Mucosa of rectum (tissue), 2 donors: ENCODE results near the gene PCP2.

Source experiments
- H3K27ac ChIP-seq, 2 donors: one replicate each; pipeline ENCODE4 v1.7.0; 2013; ENCODE audit warnings: inconsistent platforms in 2 of 2, low read depth in 2 of 2, low read length in 2 of 2
- H3K27me3 ChIP-seq, 2 donors: one replicate each; pipeline ENCODE4 v1.7.0; 2013; ENCODE audit warnings: low read length in 2 of 2; ENCODE audit not compliant: control insufficient read depth in 2 of 2, insufficient read depth in 2 of 2
- H3K36me3 ChIP-seq, 2 donors: one replicate each; pipeline ENCODE4 v1.7.0; 2013; ENCODE audit warnings: low read length in 2 of 2; ENCODE audit not compliant: control insufficient read depth in 2 of 2, insufficient read depth in 2 of 2
- H3K4me1 ChIP-seq, 2 donors: one replicate each; pipeline ENCODE4 v1.7.0; 2013; ENCODE audit warnings: low read length in 2 of 2, mild to moderate bottlenecking in 1 of 2; ENCODE audit not compliant: control insufficient read depth in 2 of 2, insufficient read depth in 2 of 2
- H3K4me3 ChIP-seq, 2 donors: one replicate each; pipeline ENCODE4 v1.7.0; 2013; ENCODE audit warnings: low read length in 2 of 2
- H3K9ac ChIP-seq, 2 donors: one replicate each; pipeline ENCODE4 v1.7.0; 2013; ENCODE audit warnings: low read length in 2 of 2, low read depth in 1 of 2, mild to moderate bottlenecking in 1 of 2
- H3K9me3 ChIP-seq, 2 donors: one replicate each; pipeline ENCODE4 v1.7.0; 2013; ENCODE audit warnings: low read length in 2 of 2; ENCODE audit not compliant: control insufficient read depth in 2 of 2
- donor health status: healthy.
- donor health status: Normal muscosa, but diverticular disease.

The PCP2 gene

DNA sequence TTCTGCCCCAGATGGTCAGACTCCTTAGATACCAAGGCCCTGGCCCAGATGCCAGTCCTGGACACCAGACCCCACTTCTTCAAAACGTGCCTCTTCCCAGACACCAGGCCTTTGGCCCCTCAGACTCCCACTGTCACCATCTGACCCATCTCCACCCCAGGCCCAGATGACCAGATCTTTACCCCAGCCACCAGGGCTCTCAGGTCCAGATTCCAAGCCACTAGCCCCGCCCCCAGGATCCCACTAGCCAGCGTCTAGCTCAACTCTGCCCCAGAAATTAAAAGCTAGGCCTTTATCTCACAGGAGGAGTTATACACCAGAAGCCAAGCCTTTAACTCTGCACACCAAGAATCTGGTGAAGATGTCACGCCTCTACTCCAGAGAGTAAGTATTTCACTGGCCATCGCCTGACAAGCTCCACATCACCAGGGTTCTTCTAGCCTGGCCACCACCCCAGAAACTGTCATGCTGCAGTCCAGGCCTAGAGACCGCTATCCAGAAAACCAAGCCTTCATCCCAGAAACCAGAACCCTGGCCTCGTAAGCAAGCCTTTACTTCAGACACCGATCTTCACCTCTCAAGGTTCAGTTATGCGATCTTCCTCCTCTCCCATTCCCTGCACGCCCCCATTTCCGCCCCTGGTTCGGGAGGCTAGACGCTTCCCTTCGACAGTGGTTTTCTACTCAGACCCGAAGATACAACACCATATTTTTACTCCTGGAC, 4.8 kb downstream of the PCP2 start:
- peak overlapping the region; percentile 53 to 76 for H3K27ac ChIP-seq
- H3K9ac ChIP-seq, result peak overlapping the region; percentile 78 to 98
- H3K9me3 ChIP-seq, result no peaks in the 10 kb centered on the region
- peaks cover 18 to 22% of the 10 kb centered on the region in 2 donors for H3K4me1 ChIP-seq
- peak overlapping the region; percentile 88 to 100 for H3K4me3 ChIP-seq
- H3K27me3 ChIP-seq, result no peaks in the 10 kb centered on the region
- peaks cover 10 to 33% of the 10 kb centered on the region in 2 donors for H3K36me3 ChIP-seq

DNA sequence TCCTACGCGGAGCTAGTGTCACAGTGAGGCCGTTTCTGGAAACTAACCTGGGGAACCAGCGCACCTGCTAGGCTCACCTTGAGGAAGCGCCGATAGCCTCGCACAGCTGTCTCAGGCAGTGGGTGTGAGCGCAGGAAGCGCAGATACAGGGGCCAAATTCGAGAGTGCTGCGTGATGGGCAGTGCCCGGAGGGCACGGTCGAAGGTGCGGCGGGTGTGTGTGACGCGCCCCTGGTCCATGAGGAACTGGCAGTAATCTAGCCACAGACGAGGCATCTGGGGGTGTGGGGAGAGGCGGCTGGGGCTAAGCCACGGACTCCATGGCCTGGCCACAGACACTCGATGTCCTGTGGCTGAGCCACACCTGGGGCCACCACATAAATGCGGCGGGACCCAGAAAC, 6.4 kb downstream of the PCP2 start:
- H3K27me3 ChIP-seq, result no peaks in the 10 kb centered on the region
- H3K9ac ChIP-seq, result no peak overlapping the region
- peaks cover 20 to 44% of the 10 kb centered on the region in 2 donors for H3K36me3 ChIP-seq
- no peak overlapping the region for H3K4me3 ChIP-seq
- H3K9me3 ChIP-seq, result no peaks in the 10 kb centered on the region
- no peak overlapping the region for H3K27ac ChIP-seq
- peaks cover 18 to 22% of the 10 kb centered on the region in 2 donors for H3K4me1 ChIP-seq

DNA sequence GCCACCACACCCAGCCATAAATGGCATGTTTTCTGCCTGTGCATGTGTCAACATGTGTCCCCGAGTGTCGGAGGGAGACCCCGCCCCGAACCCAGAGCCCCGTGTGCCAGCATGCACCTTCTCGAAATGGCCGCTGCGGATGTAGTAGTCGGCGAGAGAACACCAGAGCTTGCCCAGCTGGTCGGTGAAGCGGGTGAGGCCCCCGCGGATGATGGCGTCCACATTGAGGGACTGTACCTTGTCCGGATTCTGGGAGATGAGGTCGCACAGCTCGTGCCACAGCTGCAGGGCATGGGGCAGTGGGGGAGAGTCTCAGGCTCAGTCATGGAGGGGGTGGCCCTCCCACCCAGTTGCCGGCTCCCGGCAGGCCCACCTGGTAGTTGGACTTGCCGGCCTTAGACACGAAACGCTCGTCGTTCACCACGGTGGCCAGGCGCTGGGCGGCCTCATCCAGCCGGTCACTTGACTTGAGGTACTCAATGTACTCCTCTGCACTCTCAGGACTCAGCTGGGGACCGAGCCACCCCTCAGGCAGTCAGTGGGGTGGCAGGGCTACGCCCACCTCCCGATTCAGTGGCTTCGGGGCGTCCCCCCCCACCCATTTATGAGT, 7.7 kb downstream of the PCP2 start:
- Histone ChIP-seq H3K27me3 (no peaks in the 10 kb centered on the region), H3K36me3 (peaks cover 32 to 52% of the 10 kb centered on the region in 2 donors), H3K9ac (no peak overlapping the region), H3K4me3 (no peak overlapping the region), H3K27ac (no peak overlapping the region), H3K4me1 (peaks cover 18 to 22% of the 10 kb centered on the region in 2 donors), H3K9me3 (no peaks in the 10 kb centered on the region)

DNA sequence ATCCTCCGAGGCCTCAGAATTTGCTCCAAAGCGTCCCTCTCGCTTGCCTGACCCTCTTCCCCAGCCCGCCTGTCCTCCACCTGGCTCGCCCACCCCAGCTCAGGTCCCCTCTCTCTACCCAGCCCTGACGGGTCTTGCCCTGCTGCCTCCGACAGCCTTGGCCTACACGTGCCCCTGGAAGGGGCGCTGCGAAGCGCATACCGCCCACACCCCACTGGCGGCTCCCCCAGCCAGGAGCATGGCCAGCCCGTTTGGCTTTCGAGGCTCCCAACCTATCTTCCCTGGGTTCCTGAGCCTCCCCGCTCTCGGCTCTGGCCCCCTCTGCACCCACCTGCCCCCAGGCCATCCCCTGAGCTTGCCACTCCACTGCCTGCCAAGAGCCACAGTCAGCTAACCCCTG, 8.7 kb downstream of the PCP2 start:
- Histone ChIP-seq H3K27me3 (no peaks in the 10 kb centered on the region), H3K9ac (no peak overlapping the region), H3K4me3 (no peak overlapping the region), H3K9me3 (no peaks in the 10 kb centered on the region), H3K4me1 (peaks cover 13 to 16% of the 10 kb centered on the region in 2 donors), H3K36me3 (peaks cover 37 to 57% of the 10 kb centered on the region in 2 donors), H3K27ac (no peak overlapping the region)

DNA sequence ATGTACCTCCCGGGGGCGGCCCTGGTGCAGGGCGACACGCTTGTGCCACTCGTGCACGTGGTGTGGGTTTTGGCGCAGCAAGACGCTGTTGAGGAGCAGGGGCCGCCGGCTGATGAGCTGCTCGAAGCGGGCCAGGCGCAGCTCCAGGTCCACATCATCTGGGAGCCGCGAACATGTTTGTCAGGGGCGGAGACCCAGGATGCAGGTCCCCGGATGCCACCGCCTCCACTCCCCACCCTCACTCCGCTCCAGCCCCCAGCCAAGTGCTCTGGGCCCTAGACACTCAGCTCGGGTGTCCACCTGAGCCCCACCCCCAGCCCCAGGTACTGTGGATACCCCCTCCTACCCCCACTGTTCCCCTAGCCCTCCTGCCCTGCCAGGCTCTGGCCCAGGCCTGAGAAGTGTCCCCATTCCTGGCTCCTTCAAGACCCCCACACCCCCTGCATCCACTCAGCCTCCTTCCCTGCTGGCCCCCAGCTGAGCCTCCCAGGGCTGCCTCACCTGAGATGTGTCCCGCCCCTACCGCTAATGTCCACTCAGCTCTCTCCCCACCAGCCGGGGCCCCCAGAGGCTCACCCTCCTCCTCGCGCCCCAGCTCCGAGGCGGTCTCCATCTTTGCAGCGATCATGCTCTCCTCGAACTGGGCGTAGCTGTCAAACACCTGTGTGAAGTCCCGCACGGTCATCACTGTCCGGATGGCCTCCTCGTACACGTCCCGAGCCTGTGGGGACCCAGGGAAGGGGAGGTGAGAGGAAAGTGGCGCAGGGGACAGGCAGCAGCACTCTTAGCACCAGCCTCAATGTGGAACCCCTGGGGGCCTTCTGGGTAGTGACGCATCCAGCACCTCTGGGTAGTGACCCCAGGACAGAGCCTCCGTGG, 9.6 kb downstream of the PCP2 start:
- peaks cover 18 to 22% of the 10 kb centered on the region in 2 donors for H3K4me1 ChIP-seq
- peaks cover 37 to 57% of the 10 kb centered on the region in 2 donors for H3K36me3 ChIP-seq
- H3K27ac ChIP-seq, result no peak overlapping the region
- H3K9ac ChIP-seq, result no peak overlapping the region
- H3K4me3 ChIP-seq, result no peak overlapping the region
- no peaks in the 10 kb centered on the region for H3K27me3 ChIP-seq
- no peaks in the 10 kb centered on the region for H3K9me3 ChIP-seq

DNA sequence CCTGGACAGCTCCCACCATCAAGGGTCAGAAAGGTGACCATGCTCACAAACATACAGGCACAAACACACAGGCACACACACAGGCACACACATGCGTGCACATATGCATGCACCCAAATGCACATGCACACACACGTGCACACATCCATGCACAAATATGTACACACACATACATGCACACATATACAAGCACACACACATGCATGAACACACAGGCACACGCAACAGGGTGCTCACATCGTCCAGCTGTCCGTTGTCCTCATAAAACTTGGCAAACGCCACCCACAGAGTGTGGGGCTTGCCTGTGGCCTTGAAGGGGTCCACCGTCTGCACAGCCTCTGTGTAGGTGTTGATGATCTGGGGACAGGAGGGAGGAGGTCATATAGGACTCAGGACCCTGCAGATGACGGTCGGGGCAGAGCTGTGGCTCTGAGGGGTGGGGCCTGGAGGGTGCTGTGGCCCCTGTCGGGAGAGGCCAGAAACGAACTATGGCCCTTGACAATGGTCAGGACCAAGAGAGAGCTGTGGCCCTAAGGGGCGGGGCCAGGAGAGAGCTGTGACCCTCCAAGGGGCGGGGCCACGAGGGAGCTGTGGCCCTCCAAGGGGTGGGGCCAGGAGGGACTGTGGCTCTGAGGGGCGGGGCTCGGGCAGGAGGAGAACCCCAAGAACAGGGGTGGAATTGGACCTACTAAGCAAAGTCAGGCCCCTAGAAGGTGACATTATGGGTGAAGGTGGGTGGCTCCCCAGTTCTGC, 10.4 kb downstream of the PCP2 start:
- peaks cover 19% of the 10 kb centered on the region in 2 donors for H3K4me1 ChIP-seq

DNA sequence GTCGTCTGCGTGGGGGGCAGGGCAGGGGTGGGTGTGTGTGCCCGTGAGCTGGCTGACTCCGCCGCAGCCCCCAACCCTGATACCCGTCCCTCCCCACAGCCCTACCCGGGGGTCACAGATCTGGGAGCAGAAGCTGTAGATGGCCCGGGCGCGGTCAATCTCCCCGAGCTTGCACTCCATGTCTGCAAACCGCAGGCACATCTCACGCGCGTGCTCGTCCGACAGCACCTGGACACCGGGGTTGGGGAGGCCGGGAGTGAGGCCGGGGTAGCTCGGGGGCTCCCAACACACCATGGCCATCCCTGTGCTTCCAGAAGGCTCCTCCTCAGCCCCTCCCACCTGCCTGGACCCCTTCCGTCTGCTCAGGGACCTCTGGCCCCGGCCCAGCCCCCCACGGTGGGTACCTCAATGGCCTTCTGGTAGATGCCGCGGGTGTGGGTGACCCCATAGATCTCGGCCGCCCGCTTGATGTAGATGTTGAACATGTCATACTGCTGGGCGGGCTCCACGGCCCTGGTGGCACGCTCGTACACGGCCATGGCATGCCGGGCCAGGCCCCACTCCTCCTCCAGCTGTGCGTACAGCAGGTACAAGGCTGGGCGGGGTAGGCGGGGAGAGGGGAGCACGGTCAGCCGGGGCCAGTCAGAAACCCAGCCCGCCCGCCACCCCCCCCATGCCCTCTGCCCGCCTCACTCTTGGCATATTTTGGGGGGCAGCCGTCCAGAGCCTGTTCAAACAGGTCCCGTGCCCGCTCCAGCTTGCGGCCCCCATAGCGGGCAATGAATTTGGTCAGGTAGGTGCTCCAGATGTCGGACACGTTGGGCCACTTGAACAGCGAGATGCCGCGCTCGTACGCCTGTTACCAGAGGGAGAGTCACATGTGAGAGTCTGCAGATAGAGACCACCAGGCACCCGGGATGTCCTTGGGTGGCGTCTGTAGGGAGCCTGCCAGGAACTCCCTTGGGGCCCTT, 12.8 kb downstream of the PCP2 start:
- Histone ChIP-seq H3K36me3 (peaks cover 45 to 54% of the 10 kb centered on the region in 2 donors), H3K9ac (no peak overlapping the region), H3K9me3 (no peaks in the 10 kb centered on the region), H3K27ac (no peak overlapping the region), H3K27me3 (no peaks in the 10 kb centered on the region), H3K4me1 (peaks cover 15 to 20% of the 10 kb centered on the region in 2 donors), H3K4me3 (no peak overlapping the region)

More for the DNA sequence above, 10.4 kb downstream of the PCP2 start:
- Histone ChIP-seq H3K27me3 (no peaks in the 10 kb centered on the region), H3K9ac (no peak overlapping the region), H3K9me3 (no peaks in the 10 kb centered on the region), H3K36me3 (peaks cover 37 to 62% of the 10 kb centered on the region in 2 donors), H3K27ac (no peak overlapping the region), H3K4me3 (no peak overlapping the region)

DNA sequence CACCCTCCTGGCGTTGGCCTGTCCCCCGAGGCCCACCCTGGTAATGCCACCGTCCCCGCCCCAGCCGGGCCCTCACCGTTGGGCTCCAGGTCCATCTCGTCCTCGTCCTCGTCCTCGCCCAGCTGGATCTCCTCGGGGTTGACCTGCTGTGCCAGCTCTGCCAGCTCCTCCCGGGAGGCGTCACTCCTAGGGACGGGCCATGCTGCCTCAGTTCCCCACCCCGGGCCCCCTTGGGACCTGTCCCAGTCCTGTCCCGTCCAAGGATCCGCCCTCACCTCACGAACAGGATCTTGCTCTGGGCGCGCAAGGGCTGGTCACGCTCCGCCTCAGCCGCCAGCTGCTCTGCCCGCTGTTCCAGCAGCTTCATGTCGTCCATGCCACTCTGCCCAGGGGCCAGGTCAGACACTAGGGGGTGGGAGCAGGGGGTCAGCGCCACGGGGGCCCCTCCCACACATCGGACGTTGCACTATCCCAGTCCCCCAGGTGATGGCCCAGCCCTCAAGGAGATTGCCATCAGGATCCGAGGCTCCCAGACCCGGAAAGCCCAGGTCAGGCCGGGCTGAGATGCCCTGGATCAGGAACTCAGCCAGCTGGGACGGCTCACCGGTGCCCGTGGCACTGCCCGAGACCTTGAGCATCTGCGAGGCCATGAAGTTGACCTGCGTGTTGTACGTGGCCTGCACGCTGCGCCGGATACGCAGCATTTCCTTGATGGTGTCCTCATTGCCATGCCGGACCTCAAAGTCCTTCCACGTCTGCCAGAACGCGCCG, 13.7 kb downstream of the PCP2 start:
- H3K9me3 ChIP-seq, result no peaks in the 10 kb centered on the region
- no peaks in the 10 kb centered on the region for H3K27me3 ChIP-seq
- no peak overlapping the region for H3K4me3 ChIP-seq
- peak overlapping the region; percentile 80 to 83 for H3K27ac ChIP-seq
- H3K9ac ChIP-seq, result no peak overlapping the region
- H3K36me3 ChIP-seq, result peaks cover 43 to 50% of the 10 kb centered on the region in 2 donors
- peaks cover 15 to 20% of the 10 kb centered on the region in 2 donors for H3K4me1 ChIP-seq
